Neural progenitor cell (in vitro differentiated cells): ENCODE data around the gene TTLL12. TPM values are rescaled to one million over a fixed set of nuclear protein-coding genes. Genes with fewer than 3 reads are reported as not detected.

Experiments used
- DNase-seq: peaks from one replicate; pipeline ENCODE4 v3.0.0-alpha.2; 2016; ENCODE audit warnings: low spot score
- H2AFZ ChIP-seq: fragments of 200-600 bp; sonication (generic); replicated peaks from 2 replicates; pipeline ENCODE4 v1.6.1; 2016; ENCODE audit warnings: antibody characterized with exemption
- H3F3A ChIP-seq: fragments of 200-600 bp; sonication (generic); 2 replicates; pipeline ENCODE4 v1.6.1; 2016; ENCODE audit warnings: antibody characterized with exemption, low read depth
- H3K27ac ChIP-seq: fragments of 200-600 bp; sonication (generic); 2 replicates; pipeline ENCODE4 v1.5.1; 2016; ENCODE audit warnings: mild to moderate bottlenecking
- H3K27me3 ChIP-seq: fragments of 200-600 bp; sonication (generic); 2 replicates; pipeline ENCODE4 v1.6.1; 2016; ENCODE audit warnings: mild to moderate bottlenecking, moderate library complexity
- H3K36me3 ChIP-seq: fragments of 200-600 bp; sonication (generic); 2 replicates; pipeline ENCODE4 v1.5.1; 2016
- H3K4me1 ChIP-seq: fragments of 200-600 bp; sonication (generic); 2 replicates; pipeline ENCODE4 v1.6.1; 2016; ENCODE audit warnings: mixed run types
- H3K4me2 ChIP-seq: fragments of 200-600 bp; sonication (generic); 2 replicates; pipeline ENCODE4 v1.6.1; 2016
- H3K4me3 ChIP-seq: fragments of 200-600 bp; sonication (generic); 2 replicates; pipeline ENCODE4 v1.5.1; 2016
- H3K79me2 ChIP-seq: fragments of 200-600 bp; sonication (generic); 2 replicates; pipeline ENCODE4 v1.6.1; 2016; ENCODE audit warnings: low read depth
- H3K9ac ChIP-seq: fragments of 200-600 bp; sonication (generic); 2 replicates; pipeline ENCODE4 v1.6.1; 2016
- H3K9me3 ChIP-seq: fragments of 200-600 bp; sonication (generic); 2 replicates; pipeline ENCODE4 v1.5.1; 2016; ENCODE audit warnings: low read depth
- H4K20me1 ChIP-seq: fragments of 200-600 bp; sonication (generic); 2 replicates; pipeline ENCODE4 v1.6.1; 2016; ENCODE audit warnings: low read depth
- H3K27ac Mint-ChIP-seq: 3 replicates; pipeline ENCODE4 v1.8.0; 2021; ENCODE audit warnings: mixed read lengths
- H3K27me3 Mint-ChIP-seq: 2 replicates; pipeline ENCODE4 v1.8.0; 2022; ENCODE audit warnings: low read depth, mild to moderate bottlenecking, inconsistent platforms, moderate library complexity, mixed read lengths; ENCODE audit not compliant: insufficient read depth
- H3K36me3 Mint-ChIP-seq: 3 replicates; pipeline ENCODE4 v1.8.0; 2021; ENCODE audit warnings: mixed read lengths
- H3K4me1 Mint-ChIP-seq: 3 replicates; pipeline ENCODE4 v1.8.0; 2021; ENCODE audit warnings: mixed read lengths
- H3K4me3 Mint-ChIP-seq: 3 replicates; pipeline ENCODE4 v1.8.0; 2021; ENCODE audit warnings: mild to moderate bottlenecking, moderate library complexity, mixed read lengths
- H3K9me3 Mint-ChIP-seq: 3 replicates; pipeline ENCODE4 v1.8.0; 2020; ENCODE audit warnings: mixed read lengths
- CTCF ChIP-seq: fragments of 200-600 bp; sonication (generic); IDR thresholded peaks from 2 replicates; pipeline ENCODE4 v1.5.1; 2017; ENCODE audit warnings: antibody characterized with exemption, mild to moderate bottlenecking
- EZH2 ChIP-seq: fragments of 200-600 bp; sonication (generic); IDR thresholded peaks from 2 replicates; pipeline ENCODE4 v1.6.1; 2017; ENCODE audit warnings: antibody characterized with exemption, mild to moderate bottlenecking, moderate library complexity
- EZH2phosphoT487 ChIP-seq: fragments of 200-600 bp; sonication (generic); IDR thresholded peaks from 2 replicates; pipeline ENCODE4 v1.6.1; 2017; ENCODE audit warnings: antibody characterized with exemption
- total RNA-seq: library from RNA; depleted of rRNA; stranded (reverse); fragments of >200 nt; gene quantifications from 2 replicates; pipeline ENCODE4 v1.2.3, GENCODE V29; 2015; ENCODE audit warnings: low replicate concordance

The TTLL12 gene
- total RNA-seq, 1 donor from 2014 or later: 27.8 TPM

GRCh38 chr22:43209971-43210370 is 23.0 kb upstream of the TTLL12 start:
- Histone ChIP-seq H2AFZ (no peak overlapping the region), H3K27me3 (no peaks in the 10 kb centered on the region), H4K20me1 (peaks cover 6% of the 10 kb centered on the region), H3K9me3 (no peaks in the 10 kb centered on the region), H3K27ac (no peak overlapping the region), H3K36me3 (no peaks in the 10 kb centered on the region), H3K4me2 (no peak overlapping the region), H3K4me3 (no peak overlapping the region), H3K9ac (no peak overlapping the region), H3F3A (peaks cover 3% of the 10 kb centered on the region), H3K4me1 (peaks cover 15% of the 10 kb centered on the region), H3K79me2 (no peaks in the 10 kb centered on the region)
- Mint-ChIP-seq H3K27me3 (peaks cover 2% of the 10 kb centered on the region), H3K4me1 (peaks cover 19% of the 10 kb centered on the region), H3K27ac (no peak overlapping the region), H3K9me3 (no peaks in the 10 kb centered on the region), H3K4me3 (no peak overlapping the region), H3K36me3 (no peaks in the 10 kb centered on the region)
- no peak for DNase-seq
- TF ChIP-seq CTCF (no peak), EZH2phosphoT487 (no peak), EZH2 (no peak)

DNA sequence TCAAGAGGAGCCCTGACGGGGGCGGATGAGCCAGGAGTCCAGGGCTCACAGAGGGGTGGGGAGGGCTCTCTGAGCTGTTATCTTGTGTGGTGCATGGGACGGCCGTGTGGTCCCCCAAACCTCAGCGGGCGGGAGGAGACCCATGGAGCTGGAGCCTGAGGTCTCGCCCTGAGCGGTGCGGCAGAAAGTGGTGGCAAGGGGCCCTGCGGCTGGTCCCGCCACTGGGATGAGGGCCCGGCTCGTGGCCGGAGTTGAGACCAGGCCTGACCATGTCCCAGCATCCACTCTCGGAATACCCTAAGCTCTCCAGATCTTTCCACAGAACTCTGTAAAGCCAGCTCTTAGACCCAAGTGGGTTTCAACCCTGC is 22.6 kb upstream of the TTLL12 start:
- H3K9me3 ChIP-seq: no peaks in the 10 kb centered on the region
- TF ChIP-seq CTCF: no peak
- no peak for TF ChIP-seq EZH2phosphoT487
- H3K27ac Mint-ChIP-seq: no peak overlapping the region
- DNase-seq: no peak
- H3K9me3 Mint-ChIP-seq: no peaks in the 10 kb centered on the region
- H3K36me3 Mint-ChIP-seq: no peaks in the 10 kb centered on the region
- peaks cover 15% of the 10 kb centered on the region for H3K4me1 ChIP-seq
- H3K4me2 ChIP-seq: no peak overlapping the region
- H3K27me3 ChIP-seq: no peaks in the 10 kb centered on the region
- H2AFZ ChIP-seq: no peak overlapping the region
- no peak overlapping the region for H3K4me3 ChIP-seq
- peaks cover 3% of the 10 kb centered on the region for H3F3A ChIP-seq
- H3K36me3 ChIP-seq: no peaks in the 10 kb centered on the region
- H3K27ac ChIP-seq: no peak overlapping the region
- peaks cover 6% of the 10 kb centered on the region for H4K20me1 ChIP-seq
- peaks cover 2% of the 10 kb centered on the region for H3K27me3 Mint-ChIP-seq
- H3K4me3 Mint-ChIP-seq: no peak overlapping the region
- peaks cover 17% of the 10 kb centered on the region for H3K4me1 Mint-ChIP-seq
- no peak overlapping the region for H3K9ac ChIP-seq
- no peaks in the 10 kb centered on the region for H3K79me2 ChIP-seq

DNA sequence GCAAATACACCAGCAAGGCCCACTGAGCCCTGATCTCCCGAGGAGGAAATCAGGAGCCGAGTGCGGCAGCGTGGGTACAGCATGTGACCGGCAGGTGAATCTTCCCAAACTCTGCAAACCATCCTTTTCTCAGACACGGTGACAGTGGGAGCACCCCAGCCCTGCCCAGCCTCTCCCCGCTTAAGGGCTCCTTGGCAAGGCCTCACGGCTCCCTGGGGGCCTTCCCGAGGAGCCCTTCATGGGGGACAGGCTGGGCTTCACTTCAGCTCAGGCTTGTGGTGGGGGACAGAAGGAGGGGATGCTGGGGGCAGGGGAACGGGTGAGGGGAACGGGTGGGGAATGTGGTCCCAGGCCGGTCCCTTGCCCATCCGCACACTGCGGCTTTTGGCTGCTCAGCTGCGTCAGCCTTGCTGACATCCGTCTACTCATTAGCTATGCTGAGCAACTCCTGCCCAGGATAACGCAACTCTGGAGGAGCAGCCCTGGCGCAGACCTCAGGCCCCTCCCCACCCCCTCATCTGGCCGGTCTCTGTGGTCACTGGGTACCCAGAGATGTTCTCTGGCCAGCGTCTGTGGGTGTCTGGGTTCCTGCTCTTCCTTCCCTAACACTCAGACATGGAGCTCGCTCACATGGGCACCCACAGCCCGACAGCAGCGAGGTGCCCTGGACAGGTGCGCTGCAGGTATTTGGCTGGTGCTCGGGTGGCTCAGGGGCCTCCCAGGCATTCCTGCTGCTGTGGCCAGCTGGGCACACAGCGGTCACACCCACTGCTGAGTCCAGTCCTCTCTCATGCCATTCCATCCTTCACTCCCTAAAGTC is 22.0 kb upstream of the TTLL12 start:
- Mint-ChIP-seq H3K9me3 (no peaks in the 10 kb centered on the region), H3K36me3 (no peaks in the 10 kb centered on the region), H3K4me3 (no peak overlapping the region), H3K27ac (no peak overlapping the region), H3K27me3 (peaks cover 2% of the 10 kb centered on the region), H3K4me1 (peaks cover 15% of the 10 kb centered on the region)
- no peaks in the 10 kb centered on the region for H3K9me3 ChIP-seq
- H3K27ac ChIP-seq: no peak overlapping the region
- H2AFZ ChIP-seq: no peak overlapping the region
- TF ChIP-seq EZH2: no peak
- no peak for TF ChIP-seq EZH2phosphoT487
- TF ChIP-seq CTCF: no peak
- H3K79me2 ChIP-seq: no peaks in the 10 kb centered on the region
- H3F3A ChIP-seq: peaks cover 3% of the 10 kb centered on the region
- H3K4me1 ChIP-seq: peaks cover 10% of the 10 kb centered on the region
- H3K4me2 ChIP-seq: no peak overlapping the region
- H3K9ac ChIP-seq: no peak overlapping the region
- H4K20me1 ChIP-seq: peaks cover 6% of the 10 kb centered on the region
- H3K36me3 ChIP-seq: no peaks in the 10 kb centered on the region
- H3K4me3 ChIP-seq: no peak overlapping the region
- H3K27me3 ChIP-seq: no peaks in the 10 kb centered on the region
- no peak for DNase-seq
